Nephron progenitor cell (in vitro differentiated cells): ENCODE measurements around the gene FRRS1L.

Source experiments
- DNase-seq: peaks from one replicate; pipeline ENCODE4 v3.0.0; 2021
- H3K27ac Mint-ChIP-seq: 2 replicates; pipeline ENCODE4 v1.8.0; 2021; ENCODE audit warnings: mild to moderate bottlenecking, moderate library complexity, mixed read lengths
- H3K27me3 Mint-ChIP-seq: 2 replicates; pipeline ENCODE4 v1.8.0; 2021; ENCODE audit warnings: mild to moderate bottlenecking, low read depth, mixed read lengths; ENCODE audit not compliant: poor library complexity
- H3K36me3 Mint-ChIP-seq: 2 replicates; pipeline ENCODE4 v1.8.0; 2021; ENCODE audit warnings: low read depth, mixed read lengths
- H3K4me1 Mint-ChIP-seq: 2 replicates; pipeline ENCODE4 v1.8.0; 2021; ENCODE audit warnings: mixed read lengths
- H3K4me3 Mint-ChIP-seq: 2 replicates; pipeline ENCODE4 v1.8.0; 2021; ENCODE audit warnings: mild to moderate bottlenecking, moderate library complexity, mixed read lengths
- H3K9me3 Mint-ChIP-seq: 2 replicates; pipeline ENCODE4 v1.8.0; 2021; ENCODE audit warnings: mild to moderate bottlenecking, moderate library complexity, mixed read lengths
- CTCF ChIP-seq: fragments of 200-600 bp; sonication (generic); IDR thresholded peaks from 2 replicates; pipeline ENCODE4 v1.5.0; 2021; ENCODE audit warnings: antibody characterized with exemption

The FRRS1L gene

GRCh38 chr9:109124121-109124520 is 42.9 kb downstream of the FRRS1L start:
- no peak for DNase-seq
- H3K36me3 Mint-ChIP-seq: no peaks in the 10 kb centered on the region

GRCh38 chr9:109122726-109123621 is 44.1 kb downstream of the FRRS1L start:
- DNase-seq: no peak
- H3K4me3 Mint-ChIP-seq: no peak overlapping the region
- peaks cover 6% of the 10 kb centered on the region for H3K36me3 Mint-ChIP-seq
- peaks cover 5% of the 10 kb centered on the region for H3K27me3 Mint-ChIP-seq
- H3K4me1 Mint-ChIP-seq: peaks cover 25% of the 10 kb centered on the region
- no peak overlapping the region for H3K27ac Mint-ChIP-seq
- no peak for TF ChIP-seq CTCF
- no peaks in the 10 kb centered on the region for H3K9me3 Mint-ChIP-seq

More at GRCh38 chr9:109124121-109124520, 42.9 kb downstream of the FRRS1L start:
- no peak for TF ChIP-seq CTCF
- Mint-ChIP-seq H3K27ac (no peak overlapping the region), H3K9me3 (no peaks in the 10 kb centered on the region), H3K4me1 (peaks cover 16% of the 10 kb centered on the region), H3K27me3 (peaks cover 5% of the 10 kb centered on the region), H3K4me3 (no peak overlapping the region)

GRCh38 chr9:109121232-109121796 is 45.7 kb downstream of the FRRS1L start:
- H3K36me3 Mint-ChIP-seq: peaks cover 20% of the 10 kb centered on the region
- peaks cover 34% of the 10 kb centered on the region for H3K4me1 Mint-ChIP-seq
- no peak overlapping the region for H3K27ac Mint-ChIP-seq
- no peak overlapping the region for H3K4me3 Mint-ChIP-seq
- no peaks in the 10 kb centered on the region for H3K9me3 Mint-ChIP-seq
- peaks cover 4% of the 10 kb centered on the region for H3K27me3 Mint-ChIP-seq
- DNase-seq: no peak
- TF ChIP-seq CTCF: no peak

GRCh38 chr9:109120204-109120789 is 46.8 kb downstream of the FRRS1L start:
- H3K27ac Mint-ChIP-seq: no peak overlapping the region
- peaks cover 20% of the 10 kb centered on the region for H3K36me3 Mint-ChIP-seq
- H3K9me3 Mint-ChIP-seq: no peaks in the 10 kb centered on the region
- no peak for TF ChIP-seq CTCF
- DNase-seq: no peak
- H3K4me1 Mint-ChIP-seq: peaks cover 39% of the 10 kb centered on the region
- H3K27me3 Mint-ChIP-seq: no peaks in the 10 kb centered on the region
- peak overlapping the region; percentile 96 for H3K4me3 Mint-ChIP-seq

DNA sequence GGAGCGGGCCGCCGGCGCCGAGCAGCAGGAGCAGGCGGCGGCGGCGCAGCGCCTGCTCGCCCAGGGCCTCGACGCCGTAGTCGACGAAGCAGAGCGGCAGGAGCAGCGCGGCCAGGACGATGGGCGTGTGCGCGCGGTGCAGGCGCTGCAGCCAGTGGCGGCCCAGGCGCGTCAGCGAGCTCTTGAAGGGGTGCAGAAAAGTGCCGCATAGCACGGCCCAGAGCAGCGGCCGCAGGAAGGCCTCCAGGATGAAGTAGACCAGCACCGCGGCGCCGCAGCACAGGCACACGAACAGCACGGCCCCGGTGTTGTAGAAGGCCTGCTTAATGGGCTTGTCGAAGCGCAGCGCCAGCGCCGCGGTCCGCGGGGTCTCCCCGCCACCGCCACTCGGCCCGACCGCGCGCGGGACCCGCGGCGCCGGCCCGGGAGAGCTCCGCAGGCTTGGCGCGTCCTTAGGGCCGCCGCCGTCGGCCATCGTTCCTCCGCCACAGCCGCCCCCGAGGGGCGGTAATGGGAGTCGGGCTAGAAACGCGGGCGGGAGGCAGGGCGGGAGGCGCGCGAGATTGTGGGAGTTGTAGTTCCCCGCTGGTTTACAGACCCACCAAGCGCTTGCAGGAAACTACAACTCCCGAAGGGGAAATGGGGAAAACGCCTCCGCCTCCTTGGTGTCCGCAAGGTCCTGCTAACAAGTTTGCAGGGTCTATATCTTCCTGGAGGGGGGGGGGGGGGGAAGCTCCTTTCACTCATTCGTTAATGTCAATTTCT is 47.4 kb downstream of the FRRS1L start, which contains the start of gene TMEM245:
Gene TMEM245, minus strand, starts transcription at position 509 of the 765 bp plus-strand sequence. Its CDS starts 34 bp downstream, at position 475.
- Mint-ChIP-seq H3K4me1 (peaks cover 45% of the 10 kb centered on the region), H3K9me3 (no peaks in the 10 kb centered on the region), H3K36me3 (peaks cover 26% of the 10 kb centered on the region), H3K4me3 (peak within 1 kb of the TSS; percentile 96), H3K27me3 (no peaks in the 10 kb centered on the region), H3K27ac (peak within 1 kb of the TSS; percentile 88)
- peak; percentile 93 for DNase-seq
- TF ChIP-seq CTCF: no peak
